ENCODE measurements around the gene TBC1D20.

The TBC1D20 gene

DNA sequence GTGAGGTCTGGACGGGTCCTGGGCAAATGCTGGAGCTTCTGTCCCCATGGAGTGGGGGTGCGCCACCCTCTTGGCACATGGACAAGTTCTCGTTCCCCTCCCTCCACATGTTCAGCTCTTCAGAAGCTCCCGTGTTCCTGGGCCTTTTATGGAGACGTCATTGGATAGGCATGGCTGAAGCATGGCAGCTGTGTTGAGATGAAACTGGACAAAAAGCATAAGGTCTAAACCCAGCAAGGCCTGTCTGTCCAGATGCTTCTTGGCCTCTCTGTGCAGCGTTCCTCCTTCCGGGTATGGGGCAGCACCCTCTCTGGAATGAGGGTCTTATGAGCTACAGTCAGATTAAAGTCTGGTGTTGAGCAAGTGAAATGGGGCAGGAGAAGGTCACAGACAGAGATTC lies 26.8 kb downstream of the TBC1D20 start:
- no peak overlapping the region for H3K4me3 ChIP-seq (ENCODE audit: low read depth, low read length)
- DNase-seq (ENCODE audit: low read depth) = no peak
- TF ChIP-seq, protein P1, sequence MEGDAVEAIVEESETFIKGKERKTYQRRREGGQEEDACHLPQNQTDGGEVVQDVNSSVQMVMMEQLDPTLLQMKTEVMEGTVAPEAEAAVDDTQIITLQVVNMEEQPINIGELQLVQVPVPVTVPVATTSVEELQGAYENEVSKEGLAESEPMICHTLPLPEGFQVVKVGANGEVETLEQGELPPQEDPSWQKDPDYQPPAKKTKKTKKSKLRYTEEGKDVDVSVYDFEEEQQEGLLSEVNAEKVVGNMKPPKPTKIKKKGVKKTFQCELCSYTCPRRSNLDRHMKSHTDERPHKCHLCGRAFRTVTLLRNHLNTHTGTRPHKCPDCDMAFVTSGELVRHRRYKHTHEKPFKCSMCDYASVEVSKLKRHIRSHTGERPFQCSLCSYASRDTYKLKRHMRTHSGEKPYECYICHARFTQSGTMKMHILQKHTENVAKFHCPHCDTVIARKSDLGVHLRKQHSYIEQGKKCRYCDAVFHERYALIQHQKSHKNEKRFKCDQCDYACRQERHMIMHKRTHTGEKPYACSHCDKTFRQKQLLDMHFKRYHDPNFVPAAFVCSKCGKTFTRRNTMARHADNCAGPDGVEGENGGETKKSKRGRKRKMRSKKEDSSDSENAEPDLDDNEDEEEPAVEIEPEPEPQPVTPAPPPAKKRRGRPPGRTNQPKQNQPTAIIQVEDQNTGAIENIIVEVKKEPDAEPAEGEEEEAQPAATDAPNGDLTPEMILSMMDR (IDR thresholded peaks at IDR 0.05; ENCODE audit: low read depth, low read length, missing control alignments) = no peak

DNA sequence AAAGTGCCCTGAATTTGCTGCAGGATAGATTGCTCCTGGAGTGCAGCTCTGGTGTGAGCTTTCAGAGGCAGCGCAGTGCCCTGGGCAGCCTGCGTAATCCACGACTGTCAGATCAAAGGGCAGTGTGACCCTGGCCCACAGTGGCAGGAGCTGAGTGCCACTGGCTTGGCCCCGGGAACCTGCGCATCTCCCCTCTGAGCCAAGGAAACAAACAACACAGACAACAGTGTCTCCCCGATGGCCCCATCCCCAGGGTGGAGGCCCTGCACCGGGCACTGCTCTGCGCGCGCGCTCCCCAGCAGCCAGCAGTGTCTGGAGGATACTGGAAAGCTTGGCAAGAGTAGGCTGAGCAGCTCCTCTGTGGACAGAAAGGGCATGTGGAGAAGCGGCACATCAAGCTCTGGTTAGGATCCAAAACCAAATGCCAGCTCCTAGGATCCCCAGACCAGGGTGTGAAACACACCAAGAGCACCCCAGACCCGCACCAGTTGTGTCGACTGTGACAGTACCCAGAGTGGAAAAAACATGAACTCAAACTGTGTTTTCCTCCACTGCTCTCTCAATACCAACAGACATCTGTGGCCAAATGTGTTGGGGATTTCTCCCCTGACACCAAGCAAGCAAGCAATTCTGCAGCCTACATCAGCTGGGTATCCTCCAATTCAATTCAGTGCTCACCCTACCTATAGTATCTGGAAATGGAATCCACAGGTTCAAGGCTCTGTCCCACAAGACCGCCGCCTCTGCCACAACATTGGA lies 27.5 kb downstream of the TBC1D20 start:
- TF ChIP-seq, protein P1 (IDR thresholded peaks at IDR 0.05; ENCODE audit: low read depth, low read length, missing control alignments) = no peak
- H3K4me3 ChIP-seq (ENCODE audit: low read depth, low read length) = no peak overlapping the region
- no peak for DNase-seq (ENCODE audit: low read depth)

DNA sequence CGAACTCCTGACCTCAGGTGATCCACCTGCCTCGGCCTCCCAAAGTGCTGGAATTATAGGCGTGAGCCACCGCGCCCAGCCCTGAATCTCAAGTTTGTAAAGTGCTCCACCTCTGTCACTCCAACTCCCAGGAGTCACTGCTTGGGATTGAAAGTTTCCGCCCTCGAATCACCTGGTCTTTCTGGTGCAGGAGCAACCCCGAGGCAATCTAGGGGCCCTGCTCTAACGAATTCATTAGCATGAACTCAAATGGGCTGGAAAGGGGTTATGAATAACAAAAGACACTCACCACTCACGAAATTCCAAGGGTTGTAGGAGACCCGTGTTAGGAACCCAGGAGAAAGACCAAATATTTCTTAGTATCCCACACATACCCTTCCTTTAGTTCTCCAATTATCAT lies 28.1 kb downstream of the TBC1D20 start:
- H3K4me3 ChIP-seq (ENCODE audit: low read depth, low read length) = no peak overlapping the region
- TF ChIP-seq, protein P1 (IDR thresholded peaks at IDR 0.05; ENCODE audit: low read depth, low read length, missing control alignments) = no peak
- no peak for DNase-seq (ENCODE audit: low read depth)

DNA sequence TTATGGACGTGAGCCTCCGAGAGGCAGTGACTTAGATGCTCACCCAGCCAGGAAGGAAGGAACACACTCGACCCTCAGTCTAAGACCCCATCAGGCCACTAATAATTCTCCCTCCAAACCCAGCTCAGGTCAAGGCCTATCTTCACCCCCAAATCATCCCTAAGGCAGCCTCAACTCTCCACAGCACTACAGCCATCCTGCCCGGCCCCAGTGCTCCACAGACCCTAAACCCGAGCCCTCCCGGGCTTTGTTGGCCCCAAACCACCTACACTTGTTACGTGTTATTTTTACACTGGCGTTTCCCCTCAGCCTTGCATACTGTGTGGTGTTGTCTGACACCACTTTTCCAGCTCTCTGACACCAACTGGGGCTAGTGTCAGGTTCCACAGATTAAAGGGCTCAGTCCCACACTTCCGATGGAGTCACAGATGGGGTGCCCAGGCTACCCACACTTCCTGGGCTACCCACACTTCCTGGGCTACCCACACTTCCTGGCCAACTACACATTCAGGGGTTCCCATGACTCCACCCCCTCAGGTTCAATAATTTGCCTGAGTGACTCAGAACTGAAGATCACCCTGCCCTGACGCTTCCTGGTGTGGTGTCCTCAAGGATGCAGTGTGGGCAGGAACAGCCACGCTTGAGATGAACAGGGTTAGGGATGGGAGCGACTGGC lies 28.9 kb downstream of the TBC1D20 start:
- TF ChIP-seq, protein P1 (IDR thresholded peaks at IDR 0.05; ENCODE audit: low read depth, low read length, missing control alignments) = no peak
- peak; percentile 81 for DNase-seq (ENCODE audit: low read depth)
- no peak overlapping the region; the same call in 1 of the 2 replicates for H3K4me3 ChIP-seq (ENCODE audit: low read depth, low read length)

DNA sequence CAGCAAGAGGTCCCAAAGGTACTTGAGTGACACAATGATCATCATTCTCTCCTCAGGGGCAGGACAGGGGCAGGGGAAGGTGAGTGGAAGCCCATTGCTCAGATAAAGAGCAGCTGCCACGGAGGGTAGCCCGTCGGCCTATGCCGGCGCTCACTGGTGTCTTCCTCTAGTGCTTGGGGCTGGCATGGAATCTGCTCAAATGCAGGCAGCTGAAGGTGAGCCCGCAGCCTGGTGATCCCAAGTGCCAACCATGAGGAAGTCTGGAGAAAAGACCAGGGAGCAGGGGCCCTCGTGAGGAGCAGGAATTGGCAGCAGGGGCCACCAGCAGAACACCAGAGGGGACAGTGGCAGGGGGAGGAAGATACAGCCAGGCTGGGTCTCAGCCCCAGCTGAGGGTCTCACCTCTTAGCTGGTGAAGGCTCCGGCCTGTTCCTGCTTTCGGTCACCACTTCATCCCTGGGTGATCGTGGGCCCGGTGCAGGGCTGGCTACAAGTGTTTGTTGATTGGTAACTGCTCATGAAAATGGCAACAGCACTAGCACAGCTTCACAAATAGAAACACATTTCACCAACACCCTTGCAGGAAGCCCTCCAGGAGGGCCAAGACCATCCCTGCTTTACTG lies 29.5 kb downstream of the TBC1D20 start:
- no peak overlapping the region for H3K4me3 ChIP-seq (ENCODE audit: low read depth, low read length)
- TF ChIP-seq, protein P1 (IDR thresholded peaks at IDR 0.05; ENCODE audit: low read depth, low read length, missing control alignments) = no peak
- DNase-seq (ENCODE audit: low read depth) = no peak

DNA sequence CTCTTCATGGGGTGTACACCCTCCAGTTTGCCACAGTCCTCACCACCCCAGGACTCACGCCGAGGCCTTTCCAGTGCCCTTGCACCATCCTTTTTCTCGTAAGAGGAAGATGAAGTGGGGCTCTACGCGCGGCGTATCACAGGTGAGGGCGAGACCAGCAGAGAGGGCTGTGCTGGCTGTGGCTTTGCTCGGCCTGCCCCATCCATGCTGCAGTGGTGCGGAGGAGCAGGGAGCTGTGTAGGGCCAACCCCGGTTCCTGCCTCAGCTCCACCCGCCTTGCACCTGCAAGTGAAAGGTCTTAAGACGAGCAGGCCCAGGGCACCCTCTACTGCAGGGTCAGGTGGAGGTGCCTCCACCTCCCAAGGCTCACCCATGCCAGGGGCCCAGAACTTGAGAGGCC lies 30.1 kb downstream of the TBC1D20 start:
- no peak for DNase-seq (ENCODE audit: low read depth)
- TF ChIP-seq, protein P1 (IDR thresholded peaks at IDR 0.05; ENCODE audit: low read depth, low read length, missing control alignments) = no peak
- no peak overlapping the region for H3K4me3 ChIP-seq (ENCODE audit: low read depth, low read length)
